T-helper 2 cell treated with Interferon-gamma antibody and Interleukin-4, amounts not matched to agents 100 ng/mL and 5 ng/mL, for 36 hours (primary cell): ENCODE results near the gene NTN4. TPM values are rescaled to one million over a fixed set of nuclear protein-coding genes. Genes with fewer than 3 reads are reported as not detected.
"Not testable (repeated sequence)": the region's sequence is repeated elsewhere in the genome, so short reads cannot be mapped to it uniquely, and the experiment has no call there.

Experiments
- intact Hi-C: fragments of 100-400 bp; cut with micrococcal nuclease; formaldehyde crosslinking; loops from one replicate; pipeline ENCODE4 v1.15.1; 2023
- total RNA-seq: library from RNA; stranded (reverse); gene quantifications from 2 replicates; pipeline ENCODE4 v1.2.3, GENCODE V29; 2022

NTN4 gene
- total RNA-seq, 1 donor from 2014 or later, result not detected

DNA sequence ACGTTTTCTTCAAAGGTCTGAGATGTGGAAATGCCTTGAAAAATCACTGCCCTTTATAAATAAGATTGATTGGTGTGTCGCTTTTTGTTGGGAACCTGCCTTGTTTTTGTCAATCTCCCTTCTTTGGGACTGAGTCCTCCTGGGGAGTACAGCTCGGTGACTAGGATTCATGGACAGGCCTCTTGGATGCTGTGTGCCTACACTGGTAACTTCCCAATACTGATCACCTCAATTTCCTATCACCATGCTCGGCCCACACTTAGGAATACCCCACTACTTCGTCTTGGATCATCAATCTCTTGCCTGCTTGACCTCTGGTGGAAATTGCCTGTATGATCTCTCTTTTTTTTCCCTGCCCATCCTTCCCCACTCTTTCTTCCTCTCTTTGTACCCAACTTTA, 34.2 kb downstream of the NTN4 start:
- intact Hi-C loops, result no loop called here

DNA sequence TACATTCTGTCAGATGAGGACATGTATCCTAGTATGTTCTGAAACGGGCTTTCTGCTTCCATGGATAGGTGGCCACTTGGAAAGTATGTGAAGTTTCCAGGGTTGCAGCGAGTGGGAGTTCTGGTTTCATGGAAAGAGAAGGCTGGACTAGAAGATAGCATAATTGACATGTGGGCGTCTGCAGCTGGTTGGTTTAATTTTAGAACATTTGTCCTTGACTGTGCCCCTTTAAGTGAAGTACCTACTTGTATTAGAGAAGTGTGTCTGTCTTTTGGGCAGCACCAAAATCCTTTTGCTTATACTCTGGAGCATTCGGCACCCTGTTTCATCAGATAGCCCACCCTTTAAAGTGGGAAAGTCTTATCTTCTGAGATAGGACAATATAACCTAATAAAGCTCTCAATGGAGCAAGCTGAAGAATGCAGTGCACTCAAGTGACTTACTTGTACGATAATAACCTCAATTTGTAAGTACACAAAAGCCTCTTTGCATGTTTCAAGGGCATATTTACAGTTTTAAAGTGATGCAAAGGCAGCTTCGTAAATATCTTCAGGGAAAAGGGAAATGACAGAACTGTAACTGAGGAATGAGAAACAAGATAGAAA, 35.2 kb downstream of the NTN4 start:
- intact Hi-C loops, result no loop called here

- intact Hi-C loops, result not testable (repeated sequence)
Measured at GRCh38 chr12:95746062-95746461, 44.5 kb downstream of the NTN4 start.

GRCh38 chr12:95742586-95742985, 48.0 kb downstream of the NTN4 start:
- intact Hi-C loops, result no loop called here

- intact Hi-C loops, result no loop called here
Measured at GRCh38 chr12:95741635-95742034, 48.9 kb downstream of the NTN4 start.

DNA sequence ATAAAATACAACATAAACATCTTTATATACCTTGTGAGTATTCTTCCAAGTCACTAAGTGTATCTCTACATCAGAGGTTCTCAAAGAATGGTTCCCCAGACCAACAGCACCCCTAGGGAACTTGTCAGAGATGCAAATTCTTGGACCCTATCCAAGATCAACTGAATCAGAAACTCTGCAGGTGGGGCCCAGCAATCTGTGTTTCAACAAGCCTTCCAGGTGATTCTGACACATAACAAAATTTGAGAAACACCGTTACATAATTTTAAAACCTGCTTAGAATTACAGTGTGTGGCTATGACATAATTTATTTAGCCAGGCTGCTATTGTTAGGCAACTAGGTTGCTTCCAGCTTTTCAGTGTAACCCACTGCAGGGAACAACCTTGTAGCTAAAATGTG, 49.8 kb downstream of the NTN4 start:
- intact Hi-C loops, result no loop called here

DNA sequence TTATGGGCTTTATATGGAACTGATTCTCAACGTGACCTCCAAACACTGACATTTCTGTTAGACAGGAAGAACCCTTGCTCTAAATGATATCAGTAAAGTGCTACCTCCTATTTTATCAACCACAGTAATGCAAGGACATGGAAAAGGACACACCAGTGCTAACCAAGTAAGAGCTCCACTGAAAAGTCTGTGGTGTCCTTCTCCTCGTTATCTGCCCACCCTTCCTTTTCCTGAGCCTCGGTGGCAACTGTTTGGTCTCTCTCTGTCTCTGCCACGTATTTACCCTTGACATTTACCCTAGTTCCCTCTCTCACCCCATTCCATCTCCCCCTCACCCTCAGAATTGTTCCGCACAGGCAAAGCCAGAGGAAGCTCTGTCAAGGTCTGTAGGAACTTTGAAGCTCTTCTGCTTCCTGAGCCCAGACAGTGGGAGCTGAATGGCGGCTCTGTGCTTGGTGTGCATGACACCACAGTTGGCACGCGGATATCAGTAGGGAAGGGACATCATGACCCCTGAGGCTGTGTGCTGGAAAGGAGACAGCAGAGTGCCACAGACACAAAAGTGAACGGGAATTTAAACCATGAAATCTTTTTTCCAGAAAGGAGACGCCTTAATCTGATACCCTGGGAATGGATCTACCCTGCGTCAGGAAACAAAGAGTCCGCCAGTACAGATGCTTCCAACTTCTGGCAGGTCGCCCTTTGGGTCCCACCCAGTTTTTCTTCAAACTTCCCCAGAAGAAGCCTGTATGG, 50.8 kb downstream of the NTN4 start:
- intact Hi-C loops, result no loop called here

- intact Hi-C loops, result no loop called here
Measured at GRCh38 chr12:95738024-95738611, 52.4 kb downstream of the NTN4 start.

DNA sequence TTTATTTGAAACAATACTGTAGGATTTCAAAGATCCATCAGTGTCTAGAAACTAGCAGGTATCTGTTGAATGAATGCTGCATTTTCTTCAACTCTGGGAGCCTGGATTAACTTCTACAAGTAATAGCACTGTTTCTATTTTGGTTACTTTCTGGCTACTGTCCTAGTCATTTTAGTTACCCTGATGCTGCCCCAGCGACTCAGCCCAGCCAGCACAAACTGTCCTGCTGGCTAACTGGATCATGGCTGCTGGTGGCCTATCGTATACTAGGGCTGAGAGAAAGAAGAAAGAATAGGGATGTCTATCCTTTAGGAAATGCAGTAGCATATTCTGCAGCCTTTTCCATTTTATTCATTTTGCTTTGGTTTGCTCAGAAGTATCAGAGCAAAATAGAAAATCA, 53.9 kb downstream of the NTN4 start:
- intact Hi-C loops, result no loop called here

DNA sequence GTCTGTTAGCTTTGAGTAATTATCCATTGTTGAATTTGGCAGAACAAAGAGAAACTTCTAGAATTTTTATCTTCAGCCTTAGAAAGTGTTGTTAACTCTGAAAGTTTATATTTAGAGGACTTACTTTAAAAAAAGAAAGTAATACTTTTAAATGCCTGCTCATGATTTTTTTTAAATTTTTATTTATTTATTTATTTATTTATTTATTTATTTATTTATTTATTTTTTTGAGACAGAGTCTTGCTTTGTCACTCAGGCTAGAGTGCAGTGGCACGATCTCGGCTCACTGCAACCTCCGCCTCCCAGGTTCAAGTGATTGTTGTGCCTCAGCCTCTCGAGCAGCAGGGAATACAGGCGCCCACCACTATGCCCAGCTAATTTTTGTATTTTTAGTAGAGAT, 54.8 kb downstream of the NTN4 start:
- intact Hi-C loops, result not testable (repeated sequence)

- intact Hi-C loops, result no loop called here
Measured at GRCh38 chr12:95733141-95733825, 57.3 kb downstream of the NTN4 start.

- intact Hi-C loops, result no loop called here
Measured at GRCh38 chr12:95731519-95731958, 59.0 kb downstream of the NTN4 start.

DNA sequence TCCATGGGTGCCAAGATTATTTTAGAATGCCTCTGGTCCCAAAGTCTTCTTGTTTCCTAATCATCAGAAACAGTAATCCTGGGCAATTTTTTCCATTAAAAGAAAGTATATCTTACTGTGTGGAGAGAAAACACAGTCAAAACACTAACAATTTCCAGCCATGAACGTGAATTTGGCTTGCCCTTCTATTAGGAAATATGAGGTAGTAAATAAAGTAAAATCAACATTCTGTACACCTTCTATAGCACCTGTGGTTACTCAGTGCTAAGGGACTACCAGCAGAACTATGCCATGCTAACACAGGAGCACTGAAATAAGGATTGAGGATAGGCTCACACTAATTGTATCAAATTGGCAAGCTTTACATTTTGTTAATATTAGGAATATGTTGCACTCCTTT, 60.1 kb downstream of the NTN4 start:
- intact Hi-C loops, result no loop called here

DNA sequence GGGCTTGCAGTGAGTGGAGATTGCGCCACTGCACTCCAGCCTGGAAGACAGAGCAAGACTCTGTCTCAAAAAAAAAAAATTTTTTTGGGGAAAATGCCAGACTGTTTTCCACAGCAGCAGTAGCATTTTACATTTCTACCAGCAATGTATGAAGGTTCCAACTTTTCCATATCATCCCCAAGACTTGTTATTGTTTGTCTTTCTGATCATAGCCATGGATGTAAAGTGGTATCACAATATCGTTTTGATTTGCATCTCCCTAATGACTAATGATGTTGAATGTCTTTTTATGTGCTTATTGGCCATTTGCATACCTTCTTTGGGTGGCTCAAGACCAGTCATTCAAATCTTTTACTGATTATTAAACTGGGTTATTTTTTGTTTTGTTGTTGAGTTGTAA, 63.7 kb downstream of the NTN4 start:
- intact Hi-C loops, result no loop called here

DNA sequence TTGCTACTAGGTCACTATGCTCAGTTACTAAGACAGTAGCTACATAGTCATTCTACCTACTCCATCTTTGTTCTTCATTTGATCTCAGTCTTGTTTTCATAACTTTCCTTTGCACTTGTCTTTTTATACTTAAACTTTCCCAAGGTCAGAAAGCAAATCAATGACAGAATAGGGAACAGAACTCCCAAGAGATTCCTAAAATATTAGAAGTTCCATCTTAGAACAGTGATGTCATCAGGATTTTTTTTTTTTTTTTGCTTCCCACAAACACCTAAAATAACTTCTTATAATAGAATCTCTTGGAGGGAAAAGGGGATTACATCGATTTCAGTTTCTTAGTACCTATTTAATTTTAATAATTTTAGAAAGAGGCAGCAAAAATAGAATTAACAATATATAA, 65.8 kb downstream of the NTN4 start:
- intact Hi-C loops, result no loop called here

DNA sequence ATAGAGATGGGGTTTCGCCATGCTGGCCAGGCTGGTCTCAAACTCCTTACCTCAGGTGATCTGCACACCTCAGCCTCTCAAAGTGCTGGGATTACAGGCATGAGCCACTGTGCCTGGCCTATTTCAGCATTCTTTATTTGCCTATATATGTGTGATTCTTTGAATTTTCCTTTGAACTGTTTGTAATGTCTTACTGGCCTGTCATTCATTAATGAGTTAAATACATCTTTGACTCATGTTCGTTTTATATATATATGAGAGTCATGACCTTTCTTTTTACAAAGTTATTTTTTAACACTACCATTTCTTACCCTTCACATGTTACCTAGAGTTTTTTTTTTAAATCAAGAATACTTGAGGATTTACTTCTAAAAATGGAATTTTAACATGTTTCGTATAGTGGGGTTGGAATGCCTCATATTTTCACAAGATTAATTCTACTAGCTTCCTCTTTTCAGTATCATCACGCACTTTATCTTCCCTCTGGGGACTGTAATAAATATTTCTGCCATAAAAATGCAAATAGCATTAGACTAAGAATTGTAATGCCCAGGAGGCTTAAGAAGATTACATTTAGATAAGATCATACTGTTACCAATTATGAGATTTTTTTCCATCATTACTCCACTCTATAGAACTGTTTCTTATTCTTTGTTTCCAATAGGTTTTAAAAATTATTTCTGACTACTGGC, 66.7 kb downstream of the NTN4 start:
- intact Hi-C loops, result no loop called here

GRCh38 chr12:95721320-95721719, 69.2 kb downstream of the NTN4 start:
- intact Hi-C loops, result no loop called here

DNA sequence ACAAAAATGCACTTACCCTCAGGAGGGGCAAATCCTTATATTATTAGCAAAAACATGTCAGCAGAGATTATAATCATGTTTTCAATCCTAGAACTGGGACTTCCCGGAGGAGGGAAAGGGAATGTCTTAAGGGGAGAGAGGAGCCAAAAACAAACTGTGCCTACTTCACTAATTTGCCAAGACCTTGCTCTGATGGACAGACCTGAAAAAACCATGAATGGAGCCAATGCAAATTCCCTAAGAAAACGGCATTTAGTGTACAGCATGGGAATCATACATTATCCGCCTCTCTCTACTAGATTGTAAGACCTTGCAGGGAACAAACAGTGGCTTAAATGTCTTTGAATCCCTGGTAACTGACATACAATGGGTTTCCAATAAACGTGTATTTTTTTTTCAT, 70.4 kb downstream of the NTN4 start:
- intact Hi-C loops, result no loop called here

DNA sequence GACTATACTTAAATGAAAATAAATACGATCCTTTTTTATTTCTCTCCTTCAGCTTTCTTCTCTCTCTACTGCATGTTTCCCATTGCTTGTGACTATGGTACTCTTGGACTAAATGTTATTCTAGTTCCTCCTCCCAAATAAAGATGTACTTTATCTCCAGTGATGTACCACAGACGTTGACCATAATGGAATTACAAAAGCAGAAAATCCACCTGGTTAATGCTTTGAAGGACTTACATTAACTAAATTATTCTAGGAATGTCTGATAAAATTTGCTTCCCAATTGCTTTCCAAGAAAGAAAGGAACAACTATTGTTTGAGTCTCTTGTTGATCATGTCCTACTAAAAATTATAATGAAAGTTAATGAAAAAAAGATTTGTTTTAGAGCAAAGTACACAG, 71.8 kb downstream of the NTN4 start:
- intact Hi-C loops, result no loop called here

GRCh38 chr12:95718006-95718431, 72.5 kb downstream of the NTN4 start:
- intact Hi-C loops, result no loop called here

GRCh38 chr12:95717316-95717928, 73.1 kb downstream of the NTN4 start:
- intact Hi-C loops, result no loop called here
